COR-L47 (cell line): ENCODE results near the gene LST1.

ENCODE experiments used
- DNase-seq: peaks from one replicate; lab custom pipeline; 2025; lab: John Stamatoyannopoulos, UW

LST1 gene

DNA sequence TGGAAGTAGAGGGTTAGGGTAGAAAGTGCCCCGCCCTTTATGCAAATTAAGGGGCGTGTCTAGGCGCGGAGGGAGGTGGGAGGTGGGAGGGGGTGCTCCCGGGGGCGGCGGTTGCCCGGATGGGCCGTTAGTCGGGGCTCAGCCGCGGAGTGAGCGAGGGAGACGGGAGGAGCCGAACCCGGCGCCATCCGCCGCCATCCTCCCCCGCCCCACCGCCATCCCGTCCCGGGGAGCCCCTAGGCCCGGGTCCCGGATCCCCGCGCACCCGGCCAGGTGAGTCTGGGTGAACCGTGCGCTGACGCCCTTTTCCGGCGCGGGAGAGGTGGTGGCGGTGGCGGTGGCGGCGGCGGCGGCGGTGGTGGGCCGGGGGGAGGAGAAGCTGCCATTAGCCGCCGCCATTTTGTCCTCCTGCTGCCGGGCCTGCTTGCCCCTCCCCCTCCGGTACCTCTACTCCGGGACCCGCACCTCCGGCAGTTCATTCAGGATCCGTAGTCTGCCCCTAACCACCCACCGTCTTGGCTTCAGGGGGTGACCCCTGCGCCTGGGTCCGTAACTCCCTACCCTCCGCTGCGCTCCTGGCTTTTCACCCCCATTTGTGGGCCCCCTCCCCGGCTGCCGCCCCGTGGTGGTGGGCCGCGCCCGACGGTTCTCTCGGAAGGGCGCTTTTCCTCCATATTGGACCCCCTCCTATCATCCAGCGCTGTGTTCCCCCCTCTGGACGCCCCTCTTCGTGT, 34.7 kb downstream of the LST1 start, which contains the start of gene PRRC2A:
TSS of gene PRRC2A (plus strand) at position 130 of the 734 bp plus-strand sequence. CDS start 2,075 bp downstream, outside the sequence.
- peak; percentile 82 for DNase-seq

DNA sequence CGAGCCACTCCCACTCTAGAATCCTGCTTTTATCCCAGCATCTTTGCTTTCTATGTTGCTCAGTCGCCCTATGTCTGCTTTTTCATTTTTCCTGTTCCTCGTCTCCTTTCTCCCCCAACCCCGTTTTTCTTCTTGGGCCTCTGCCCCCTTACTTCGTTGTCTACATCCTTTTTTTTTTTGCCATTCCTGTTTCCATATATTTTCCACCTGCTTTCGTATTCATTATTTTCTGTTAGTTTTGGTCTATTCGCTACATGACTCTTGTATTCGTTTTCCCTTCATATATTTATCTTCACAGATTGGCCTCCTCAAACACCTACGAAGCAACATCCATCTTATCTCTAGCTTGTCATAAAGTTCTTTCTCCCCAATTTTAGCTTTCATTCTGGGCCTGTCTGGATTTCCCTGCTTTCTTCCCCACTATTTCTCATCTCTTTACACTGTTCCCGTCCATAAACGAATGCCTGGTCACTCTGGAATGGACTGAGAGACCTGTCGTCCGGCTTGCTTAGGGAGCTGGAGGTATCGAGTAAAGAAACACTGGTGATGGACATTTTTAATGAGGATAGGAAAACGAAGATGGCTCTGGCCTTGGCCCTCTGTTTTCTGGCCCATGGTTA, 35.4 kb downstream of the LST1 start:
- no peak for DNase-seq

DNA sequence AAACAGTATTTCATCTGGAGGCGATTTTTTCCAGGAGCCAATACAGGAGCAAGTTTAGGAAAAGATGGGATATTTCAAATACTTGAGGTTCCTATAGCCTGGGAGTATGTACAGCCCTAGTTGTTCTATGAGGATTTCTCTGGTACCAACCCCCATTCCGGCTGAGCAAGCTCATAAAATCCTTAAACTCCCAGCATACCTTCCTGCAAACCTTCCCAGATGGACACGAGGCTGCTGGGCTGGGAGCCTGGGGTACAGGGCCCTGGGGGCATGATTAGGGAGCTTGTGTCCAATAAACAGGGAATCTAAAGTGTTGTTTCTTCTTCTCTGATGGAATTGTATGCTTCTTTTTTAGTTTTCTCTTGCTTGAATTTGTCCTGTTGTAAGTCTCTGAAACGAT, 35.9 kb downstream of the LST1 start:
- DNase-seq = no peak

DNA sequence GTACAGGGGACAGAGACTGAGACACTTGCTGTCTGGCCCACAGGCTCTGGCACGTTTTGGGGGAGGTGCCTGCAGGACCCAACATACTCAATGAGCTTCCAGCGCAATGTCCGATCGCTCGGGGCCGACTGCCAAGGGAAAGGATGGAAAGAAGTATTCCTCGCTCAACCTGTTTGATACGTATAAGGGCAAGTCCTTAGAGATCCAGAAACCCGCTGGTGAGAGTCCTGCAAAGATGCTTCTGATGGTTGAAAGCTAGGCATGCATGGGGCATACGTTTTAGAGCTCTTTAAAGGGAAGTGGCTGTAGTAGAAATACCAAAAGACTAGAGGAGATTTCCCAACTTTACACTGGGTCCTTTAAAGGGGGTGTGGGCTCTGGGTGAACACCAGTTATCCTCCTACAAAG, 36.6 kb downstream of the LST1 start:
- DNase-seq = no peak

DNA sequence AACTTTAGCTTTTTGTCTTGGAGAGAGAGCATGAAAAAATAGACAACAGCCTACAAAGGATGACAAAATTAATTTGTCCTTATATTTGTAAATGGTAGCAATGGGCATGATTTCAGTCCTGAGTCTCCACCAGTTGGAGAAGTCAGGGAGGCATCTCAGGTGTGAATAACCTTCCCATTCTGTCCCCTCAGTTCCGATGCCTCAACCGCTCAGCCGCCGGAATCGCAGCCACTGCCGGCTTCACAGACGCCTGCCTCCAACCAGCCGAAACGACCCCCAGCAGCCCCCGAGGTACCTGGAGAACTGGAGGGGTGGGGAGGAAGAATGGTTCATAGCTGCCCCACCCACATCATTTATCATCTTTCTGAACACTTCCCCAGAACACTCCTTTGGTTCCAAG, 38.0 kb downstream of the LST1 start:
- DNase-seq = no peak

DNA sequence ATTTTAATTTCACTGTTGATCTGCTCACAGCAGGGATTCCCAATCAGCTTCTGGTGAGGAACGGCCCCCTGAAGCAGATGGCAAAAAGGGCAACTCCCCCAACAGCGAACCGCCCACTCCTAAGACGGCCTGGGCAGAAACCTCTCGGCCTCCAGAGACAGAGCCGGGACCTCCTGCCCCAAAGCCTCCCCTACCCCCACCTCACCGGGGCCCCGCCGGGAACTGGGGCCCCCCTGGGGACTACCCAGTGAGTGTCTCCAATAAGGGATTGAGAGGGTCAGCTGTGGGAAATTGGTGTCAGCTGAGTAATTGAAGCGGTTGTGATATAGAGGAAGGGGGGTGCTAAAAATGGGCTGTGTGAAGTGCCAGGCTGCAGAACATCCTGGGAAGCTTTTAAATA, 40.9 kb downstream of the LST1 start:
- DNase-seq = no peak

DNA sequence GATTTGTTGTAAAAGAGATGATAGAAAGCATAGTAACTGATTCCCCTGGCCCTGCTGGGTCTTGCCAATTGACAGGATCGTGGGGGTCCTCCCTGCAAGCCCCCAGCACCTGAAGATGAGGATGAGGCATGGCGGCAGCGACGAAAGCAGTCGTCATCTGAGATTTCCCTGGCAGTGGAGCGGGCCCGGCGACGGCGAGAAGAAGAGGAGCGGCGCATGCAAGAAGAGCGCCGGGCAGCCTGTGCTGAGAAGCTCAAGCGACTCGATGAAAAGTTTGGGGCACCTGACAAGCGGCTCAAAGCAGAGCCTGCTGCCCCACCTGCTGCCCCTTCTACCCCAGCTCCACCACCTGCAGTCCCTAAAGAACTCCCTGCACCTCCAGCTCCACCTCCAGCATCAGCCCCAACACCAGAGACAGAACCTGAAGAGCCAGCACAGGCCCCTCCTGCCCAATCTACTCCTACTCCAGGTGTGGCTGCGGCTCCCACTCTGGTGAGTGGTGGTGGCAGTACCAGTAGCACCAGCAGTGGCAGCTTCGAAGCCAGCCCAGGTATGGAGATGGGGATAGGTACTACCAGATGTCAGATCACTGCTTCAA, 41.7 kb downstream of the LST1 start:
- DNase-seq = no peak

DNA sequence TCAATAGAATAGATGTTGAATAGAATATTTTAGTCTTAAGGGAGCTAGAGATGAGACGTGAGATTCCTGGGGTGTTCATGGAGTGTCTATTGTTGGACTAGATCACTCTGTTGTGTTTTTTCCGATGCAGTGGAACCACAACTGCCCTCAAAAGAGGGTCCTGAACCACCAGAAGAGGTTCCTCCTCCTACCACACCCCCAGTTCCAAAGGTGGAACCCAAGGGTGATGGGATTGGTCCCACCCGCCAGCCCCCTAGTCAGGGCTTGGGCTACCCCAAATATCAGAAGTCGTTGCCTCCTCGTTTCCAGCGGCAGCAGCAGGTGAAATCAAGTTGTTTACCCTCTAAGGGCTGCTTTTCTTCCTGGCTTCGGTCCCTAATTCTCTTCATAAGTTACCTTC, 42.9 kb downstream of the LST1 start:
- DNase-seq = no peak

DNA sequence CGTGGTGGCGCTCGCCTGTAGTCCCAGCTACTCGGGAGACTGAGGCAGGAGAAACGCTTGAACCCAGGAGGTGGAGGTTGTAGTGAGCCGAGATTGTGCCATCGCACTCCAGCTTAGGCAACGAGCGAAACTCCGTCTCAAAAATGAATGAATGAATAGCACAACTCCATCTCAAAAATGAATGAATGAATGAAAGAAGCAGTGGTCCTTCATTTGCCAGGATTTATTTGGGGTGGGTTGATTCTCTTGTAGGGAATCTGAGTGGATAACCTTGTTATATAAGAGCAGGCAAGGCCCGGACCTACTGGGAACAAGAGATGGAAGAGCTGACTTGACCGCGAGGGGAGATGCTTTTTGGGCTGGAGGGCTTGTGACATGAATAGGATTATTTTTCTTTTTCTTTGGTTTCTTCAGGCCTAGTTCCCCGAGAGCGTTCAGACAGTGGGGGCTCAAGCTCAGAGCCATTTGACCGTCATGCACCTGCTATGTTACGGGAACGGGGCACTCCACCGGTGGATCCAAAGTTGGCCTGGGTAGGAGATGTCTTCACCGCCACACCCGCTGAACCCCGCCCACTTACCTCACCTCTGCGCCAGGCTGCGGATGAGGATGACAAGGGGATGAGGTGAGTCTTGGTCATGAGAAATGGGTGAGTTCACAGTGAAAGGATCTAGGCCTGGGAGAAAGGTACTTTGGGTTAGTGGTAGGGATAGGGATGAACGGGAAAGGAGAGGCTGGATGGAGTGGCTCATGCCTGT, 44.3 kb downstream of the LST1 start:
- no peak for DNase-seq

DNA sequence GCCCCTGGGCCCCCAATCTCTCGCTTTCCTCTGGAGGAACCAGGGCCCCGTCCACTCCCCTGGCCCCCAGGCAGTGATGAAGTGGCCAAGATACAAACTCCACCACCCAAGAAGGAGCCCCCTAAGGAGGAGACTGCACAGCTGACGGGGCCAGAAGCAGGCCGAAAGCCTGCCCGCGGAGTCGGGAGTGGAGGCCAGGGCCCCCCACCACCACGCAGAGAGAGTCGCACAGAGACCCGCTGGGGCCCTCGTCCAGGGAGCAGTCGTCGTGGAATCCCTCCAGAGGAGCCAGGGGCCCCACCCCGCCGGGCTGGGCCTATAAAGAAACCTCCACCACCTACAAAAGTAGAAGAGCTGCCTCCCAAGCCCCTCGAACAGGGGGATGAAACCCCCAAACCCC, 45.1 kb downstream of the LST1 start:
- DNase-seq = no peak

DNA sequence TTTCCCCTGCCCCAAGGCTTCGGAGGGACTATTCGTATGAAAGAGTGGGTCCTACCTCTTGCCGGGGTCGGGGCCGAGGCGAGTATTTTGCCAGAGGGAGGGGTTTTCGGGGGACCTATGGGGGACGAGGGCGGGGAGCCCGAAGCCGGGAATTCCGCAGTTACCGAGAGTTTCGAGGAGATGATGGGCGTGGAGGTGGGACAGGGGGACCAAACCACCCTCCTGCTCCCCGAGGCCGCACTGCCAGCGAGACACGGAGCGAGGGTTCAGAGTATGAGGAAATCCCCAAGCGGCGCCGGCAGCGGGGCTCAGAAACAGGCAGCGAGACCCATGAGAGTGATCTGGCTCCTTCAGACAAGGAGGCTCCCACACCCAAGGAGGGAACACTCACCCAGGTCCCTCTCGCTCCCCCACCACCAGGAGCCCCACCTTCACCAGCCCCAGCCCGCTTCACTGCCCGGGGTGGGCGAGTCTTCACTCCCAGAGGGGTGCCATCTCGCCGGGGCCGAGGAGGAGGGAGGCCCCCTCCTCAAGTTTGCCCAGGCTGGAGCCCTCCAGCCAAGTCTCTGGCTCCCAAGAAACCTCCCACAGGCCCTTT, 45.7 kb downstream of the LST1 start:
- no peak for DNase-seq

DNA sequence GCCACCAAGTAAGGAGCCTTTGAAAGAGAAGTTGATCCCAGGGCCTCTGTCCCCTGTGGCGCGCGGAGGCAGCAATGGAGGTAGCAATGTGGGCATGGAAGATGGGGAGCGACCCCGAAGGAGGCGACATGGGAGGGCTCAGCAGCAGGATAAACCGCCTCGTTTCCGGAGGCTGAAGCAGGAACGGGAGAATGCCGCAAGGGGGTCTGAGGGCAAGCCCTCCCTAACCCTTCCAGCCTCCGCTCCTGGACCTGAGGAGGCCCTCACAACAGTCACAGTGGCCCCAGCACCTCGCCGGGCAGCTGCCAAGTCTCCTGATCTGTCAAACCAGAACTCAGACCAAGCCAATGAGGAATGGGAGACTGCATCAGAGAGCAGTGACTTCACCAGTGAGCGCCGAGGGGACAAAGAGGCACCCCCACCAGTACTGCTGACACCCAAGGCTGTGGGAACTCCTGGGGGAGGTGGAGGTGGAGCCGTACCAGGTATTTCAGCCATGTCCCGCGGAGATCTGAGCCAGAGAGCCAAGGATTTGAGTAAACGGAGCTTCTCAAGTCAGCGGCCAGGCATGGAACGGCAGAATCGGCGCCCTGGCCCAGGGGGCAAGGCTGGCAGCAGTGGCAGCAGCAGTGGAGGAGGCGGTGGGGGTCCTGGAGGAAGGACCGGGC, 46.3 kb downstream of the LST1 start:
- DNase-seq = no peak

DNA sequence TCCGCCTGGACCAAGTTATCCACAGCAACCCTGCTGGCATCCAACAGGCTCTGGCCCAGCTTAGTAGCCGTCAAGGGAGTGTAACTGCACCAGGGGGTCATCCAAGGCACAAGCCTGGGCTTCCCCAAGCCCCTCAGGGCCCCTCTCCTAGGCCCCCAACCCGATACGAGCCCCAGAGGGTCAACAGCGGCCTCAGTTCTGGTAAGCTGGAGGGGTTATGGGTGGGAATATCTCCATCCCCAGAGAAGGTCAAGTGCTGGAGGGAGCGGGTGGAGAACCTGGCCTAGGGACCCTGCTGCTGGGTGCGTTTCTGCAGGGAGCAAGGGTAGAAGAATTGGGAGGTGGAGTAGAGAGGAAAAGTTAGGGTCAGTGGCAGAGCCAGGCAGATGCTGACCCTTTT, 47.4 kb downstream of the LST1 start:
- no peak for DNase-seq

DNA sequence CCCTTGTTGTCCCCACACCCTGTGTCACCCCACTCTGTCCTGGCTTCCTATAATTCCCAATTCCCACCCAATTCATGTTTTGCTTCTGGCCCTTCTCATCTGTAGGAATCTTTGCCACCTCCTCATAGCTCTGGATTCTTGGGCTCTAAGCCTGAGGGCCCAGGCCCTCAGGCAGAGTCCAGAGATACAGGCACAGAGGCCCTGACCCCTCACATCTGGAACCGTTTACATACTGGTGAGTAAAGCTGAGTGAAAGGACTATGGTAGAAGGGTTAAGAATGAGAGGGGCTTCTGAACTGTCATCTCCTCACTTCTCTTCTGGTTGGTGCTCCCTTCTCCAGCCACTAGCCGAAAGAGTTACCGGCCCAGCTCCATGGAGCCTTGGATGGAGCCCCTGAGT, 48.1 kb downstream of the LST1 start:
- DNase-seq = no peak

DNA sequence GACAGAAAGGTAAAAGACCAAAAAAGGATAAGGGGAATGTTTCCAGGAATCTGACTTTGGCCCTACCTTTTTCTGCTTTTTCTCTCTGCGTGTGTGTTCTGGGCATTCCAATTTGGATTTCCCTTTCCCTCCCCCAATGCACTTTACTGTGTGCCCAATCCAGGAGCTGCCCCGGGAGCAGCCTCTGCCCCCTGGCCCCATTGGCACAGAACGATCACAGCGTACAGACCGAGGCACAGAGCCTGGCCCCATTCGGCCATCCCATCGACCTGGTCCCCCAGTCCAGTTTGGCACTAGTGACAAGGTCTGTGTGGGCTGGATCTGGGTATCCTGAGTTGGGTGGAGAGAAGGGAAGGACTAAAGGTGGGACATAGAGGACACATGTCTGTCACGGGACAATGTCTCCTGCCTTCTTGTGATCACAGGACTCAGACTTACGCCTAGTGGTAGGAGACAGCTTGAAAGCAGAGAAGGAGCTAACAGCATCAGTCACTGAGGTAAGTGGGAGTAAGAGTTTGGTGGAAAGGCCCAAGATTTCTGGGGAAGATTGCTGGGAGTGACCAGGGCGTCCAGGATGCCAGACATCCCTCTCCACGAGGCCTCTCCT, 49.0 kb downstream of the LST1 start:
- no peak for DNase-seq

DNA sequence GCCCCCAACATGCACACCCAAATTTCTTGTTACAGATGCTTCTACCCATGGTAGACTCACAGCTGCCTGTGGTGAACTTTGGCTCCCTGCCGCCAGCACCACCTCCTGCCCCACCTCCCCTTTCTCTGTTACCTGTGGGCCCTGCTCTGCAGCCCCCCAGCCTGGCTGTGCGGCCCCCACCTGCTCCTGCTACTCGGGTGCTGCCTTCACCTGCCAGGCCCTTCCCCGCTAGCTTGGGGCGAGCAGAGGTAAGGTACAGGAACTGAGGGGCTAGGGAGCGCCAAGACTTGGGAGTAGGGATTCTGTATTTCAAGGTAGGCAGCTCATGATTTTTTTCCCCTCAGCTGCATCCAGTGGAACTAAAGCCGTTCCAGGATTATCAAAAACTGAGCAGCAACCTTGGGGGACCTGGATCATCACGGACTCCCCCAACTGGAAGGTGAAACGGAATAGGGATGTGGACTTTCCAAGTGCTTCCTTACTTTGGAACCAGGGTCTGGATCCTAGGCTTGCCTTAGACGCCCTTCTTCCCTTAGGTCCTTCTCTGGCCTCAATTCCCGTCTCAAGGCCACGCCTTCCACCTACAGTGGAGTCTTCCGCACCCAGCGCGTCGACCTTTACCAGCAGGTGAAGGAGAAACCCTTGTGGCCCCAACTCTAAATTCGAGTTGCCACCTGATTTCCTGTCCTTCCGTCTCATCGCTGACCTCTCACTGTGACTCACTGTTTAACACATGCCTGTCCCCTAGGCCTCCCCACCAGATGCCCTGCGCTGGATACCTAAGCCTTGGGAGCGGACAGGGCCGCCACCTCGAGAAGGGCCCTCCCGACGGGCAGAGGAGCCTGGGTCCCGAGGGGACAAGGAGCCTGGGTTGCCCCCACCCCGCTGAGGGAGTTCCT, 50.9 kb downstream of the LST1 start:
- DNase-seq = no peak
